ENCODE results near the gene ULBP2. TPM values are rescaled to one million over a fixed set of nuclear protein-coding genes. Genes with fewer than 3 reads are reported as not detected.

ULBP2 gene
- total RNA-seq, 1 donor from 2014 or later = not detected

DNA sequence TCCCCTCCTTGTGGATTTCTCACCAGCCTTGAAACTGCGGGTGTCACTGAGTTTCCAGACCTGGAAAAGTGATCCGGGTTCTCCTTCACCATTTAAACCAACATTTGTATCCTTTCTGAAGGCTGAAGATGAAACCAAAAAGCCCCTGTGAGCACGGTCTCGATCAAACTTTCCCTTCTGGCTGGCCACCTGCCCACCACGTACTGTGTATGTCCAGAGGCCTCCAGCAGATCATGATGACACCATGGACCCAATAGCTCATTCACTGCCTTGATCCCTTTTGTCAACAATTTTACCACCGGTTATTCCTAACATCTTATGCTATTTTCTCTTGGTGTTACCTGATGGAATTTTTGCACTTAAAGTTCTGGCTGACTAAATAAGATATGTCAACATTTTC lies 37.5 kb downstream of the ULBP2 start:
- Mint-ChIP-seq H3K36me3 (no peaks in the 10 kb centered on the region), H3K27me3 (peaks cover 91% of the 10 kb centered on the region), H3K4me1 (ENCODE audit: unreplicated experiment) (no peaks in the 10 kb centered on the region), H3K27ac (no peak overlapping the region), H3K4me3 (no peak overlapping the region), H3K9me3 (no peaks in the 10 kb centered on the region)
- TF ChIP-seq CTCF (conservative IDR thresholded peaks at IDR 0.05) = no peak
- DNase-seq (ENCODE audit: extremely low spot score, unreplicated experiment) = no peak

DNA sequence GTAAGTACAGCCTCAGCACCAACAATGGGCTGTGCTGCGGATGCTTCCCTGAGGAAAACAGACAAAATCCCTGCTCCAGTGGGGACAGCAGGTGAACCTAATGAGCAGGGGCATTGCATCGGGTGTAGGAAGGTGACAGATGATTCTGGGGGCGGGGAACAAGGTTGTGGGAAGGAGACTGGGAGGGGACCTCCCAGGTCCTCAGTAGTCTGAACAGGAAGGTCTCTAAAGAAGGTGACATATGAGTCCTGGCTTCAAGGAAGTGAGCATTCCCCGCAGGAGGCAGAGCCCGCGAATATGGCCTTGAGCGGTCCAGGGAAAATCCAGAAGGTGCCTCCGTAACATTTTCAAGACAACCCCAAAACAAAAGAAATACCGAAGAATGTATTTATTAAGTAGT lies 41.3 kb downstream of the ULBP2 start:
- no peaks in the 10 kb centered on the region for H3K36me3 Mint-ChIP-seq

DNA sequence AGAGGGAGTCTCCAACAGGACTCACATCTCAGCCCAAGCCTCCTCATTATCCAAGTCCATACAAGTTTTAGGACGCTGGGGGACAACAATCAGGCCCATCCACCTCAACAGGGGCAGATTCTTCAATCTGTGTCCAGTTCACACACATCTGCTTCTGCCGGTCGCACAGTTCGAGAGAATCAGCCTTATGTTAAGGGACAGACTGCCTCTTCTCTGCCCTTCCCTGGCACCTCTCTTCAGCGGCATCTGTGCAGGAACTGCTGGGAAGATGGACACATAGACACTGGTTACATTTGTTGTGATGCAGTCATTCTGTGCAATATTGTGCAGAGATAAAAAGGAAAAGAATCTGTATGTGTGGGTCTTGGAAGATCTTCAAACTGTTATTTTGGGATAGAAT lies 43.0 kb downstream of the ULBP2 start:
- no peak for TF ChIP-seq CTCF (conservative IDR thresholded peaks at IDR 0.05)
- H3K4me3 Mint-ChIP-seq = no peak overlapping the region
- H3K9me3 Mint-ChIP-seq = peaks cover 9% of the 10 kb centered on the region
- no peaks in the 10 kb centered on the region for H3K36me3 Mint-ChIP-seq
- peaks cover 3% of the 10 kb centered on the region for H3K4me1 Mint-ChIP-seq (ENCODE audit: unreplicated experiment)
- peaks cover 92% of the 10 kb centered on the region for H3K27me3 Mint-ChIP-seq
- H3K27ac Mint-ChIP-seq = peak overlapping the region; percentile 84
- no peak for DNase-seq (ENCODE audit: extremely low spot score, unreplicated experiment)

More for the DNA sequence above, 41.3 kb downstream of the ULBP2 start:
- no peak overlapping the region for H3K4me3 Mint-ChIP-seq
- peaks cover 91% of the 10 kb centered on the region for H3K27me3 Mint-ChIP-seq
- DNase-seq (ENCODE audit: extremely low spot score, unreplicated experiment) = no peak
- peak overlapping the region; percentile 26 for H3K27ac Mint-ChIP-seq
- H3K9me3 Mint-ChIP-seq = peaks cover 2% of the 10 kb centered on the region
- TF ChIP-seq CTCF (conservative IDR thresholded peaks at IDR 0.05) = no peak
- H3K4me1 Mint-ChIP-seq (ENCODE audit: unreplicated experiment) = no peaks in the 10 kb centered on the region

- DNase-seq (ENCODE audit: extremely low spot score, unreplicated experiment) = no peak
- Mint-ChIP-seq H3K36me3 (no peaks in the 10 kb centered on the region), H3K27ac (no peak overlapping the region), H3K27me3 (peaks cover 94% of the 10 kb centered on the region), H3K4me1 (ENCODE audit: unreplicated experiment) (peaks cover 6% of the 10 kb centered on the region), H3K9me3 (peaks cover 9% of the 10 kb centered on the region), H3K4me3 (no peak overlapping the region)
- TF ChIP-seq CTCF (conservative IDR thresholded peaks at IDR 0.05) = no peak
These were observed 43.7 kb downstream of the ULBP2 start for GRCh38 chr6:149985481-149985937.

GRCh38 chr6:149987602-149988107 lies 45.8 kb downstream of the ULBP2 start:
- Mint-ChIP-seq H3K9me3 (peaks cover 9% of the 10 kb centered on the region), H3K4me3 (no peak overlapping the region), H3K27me3 (peaks cover 94% of the 10 kb centered on the region), H3K27ac (no peak overlapping the region), H3K36me3 (no peaks in the 10 kb centered on the region), H3K4me1 (ENCODE audit: unreplicated experiment) (peaks cover 13% of the 10 kb centered on the region)
- no peak for DNase-seq (ENCODE audit: extremely low spot score, unreplicated experiment)
- no peak for TF ChIP-seq CTCF (conservative IDR thresholded peaks at IDR 0.05)

Measured in type B pancreatic cell (in vitro differentiated cells).